ENCODE results near the gene SNTG2.

The SNTG2 gene

GRCh38 chr2:1002350-1002749, 51.7 kb downstream of the SNTG2 start:
- no peaks in the 10 kb centered on the region for H3K4me1 Mint-ChIP-seq
- TF ChIP-seq, protein P1, sequence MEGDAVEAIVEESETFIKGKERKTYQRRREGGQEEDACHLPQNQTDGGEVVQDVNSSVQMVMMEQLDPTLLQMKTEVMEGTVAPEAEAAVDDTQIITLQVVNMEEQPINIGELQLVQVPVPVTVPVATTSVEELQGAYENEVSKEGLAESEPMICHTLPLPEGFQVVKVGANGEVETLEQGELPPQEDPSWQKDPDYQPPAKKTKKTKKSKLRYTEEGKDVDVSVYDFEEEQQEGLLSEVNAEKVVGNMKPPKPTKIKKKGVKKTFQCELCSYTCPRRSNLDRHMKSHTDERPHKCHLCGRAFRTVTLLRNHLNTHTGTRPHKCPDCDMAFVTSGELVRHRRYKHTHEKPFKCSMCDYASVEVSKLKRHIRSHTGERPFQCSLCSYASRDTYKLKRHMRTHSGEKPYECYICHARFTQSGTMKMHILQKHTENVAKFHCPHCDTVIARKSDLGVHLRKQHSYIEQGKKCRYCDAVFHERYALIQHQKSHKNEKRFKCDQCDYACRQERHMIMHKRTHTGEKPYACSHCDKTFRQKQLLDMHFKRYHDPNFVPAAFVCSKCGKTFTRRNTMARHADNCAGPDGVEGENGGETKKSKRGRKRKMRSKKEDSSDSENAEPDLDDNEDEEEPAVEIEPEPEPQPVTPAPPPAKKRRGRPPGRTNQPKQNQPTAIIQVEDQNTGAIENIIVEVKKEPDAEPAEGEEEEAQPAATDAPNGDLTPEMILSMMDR (IDR thresholded peaks at IDR 0.05; ENCODE audit: unreplicated experiment in 3 of 3) = no peak
- no peak overlapping the region for H3K4me3 Mint-ChIP-seq
- H3K27me3 Mint-ChIP-seq (ENCODE audit: low read depth) = no peaks in the 10 kb centered on the region
- H3K9me3 Mint-ChIP-seq = peaks cover 12% of the 10 kb centered on the region
- no peaks in the 10 kb centered on the region for H3K36me3 Mint-ChIP-seq (ENCODE audit: low read depth)
- no peak overlapping the region for H3K27ac Mint-ChIP-seq

- no peaks in the 10 kb centered on the region for H3K36me3 Mint-ChIP-seq (ENCODE audit: low read depth)
- H3K27me3 Mint-ChIP-seq (ENCODE audit: low read depth) = no peaks in the 10 kb centered on the region
- no peak overlapping the region for H3K4me3 Mint-ChIP-seq
- H3K9me3 Mint-ChIP-seq = no peaks in the 10 kb centered on the region
- H3K27ac Mint-ChIP-seq = no peak overlapping the region
- TF ChIP-seq, protein P1 (IDR thresholded peaks at IDR 0.05; ENCODE audit: unreplicated experiment in 3 of 3) = no peak
- H3K4me1 Mint-ChIP-seq = no peaks in the 10 kb centered on the region
Measured at GRCh38 chr2:1004398-1004797, 53.7 kb downstream of the SNTG2 start.

DNA sequence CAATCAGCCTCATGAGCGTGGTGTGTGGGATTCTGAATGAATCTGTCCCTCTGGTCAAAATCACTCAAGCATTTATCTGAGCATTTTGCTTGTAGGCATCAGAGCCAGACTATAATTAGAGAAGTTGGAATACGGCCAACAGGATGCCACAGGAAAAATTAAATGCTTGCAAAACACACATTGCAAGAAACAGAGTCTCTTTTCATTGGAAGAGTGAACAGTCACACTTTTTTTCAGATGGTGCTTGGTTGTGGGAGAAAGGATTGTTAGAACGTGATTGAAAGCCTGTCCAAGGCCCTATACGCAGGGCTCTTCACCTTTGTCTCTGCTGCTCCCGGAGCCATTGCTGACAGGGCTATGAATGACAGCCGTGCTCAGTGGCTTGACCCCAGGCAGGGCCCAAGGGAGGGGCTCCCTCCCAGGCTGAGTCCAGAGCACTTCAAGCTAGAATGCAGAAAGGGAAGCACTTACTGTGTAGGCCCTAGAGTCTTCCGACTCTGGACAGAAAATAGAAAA, 59.8 kb downstream of the SNTG2 start:
- H3K27me3 Mint-ChIP-seq (ENCODE audit: low read depth) = peaks cover 11% of the 10 kb centered on the region
- TF ChIP-seq, protein P1 (IDR thresholded peaks at IDR 0.05; ENCODE audit: unreplicated experiment in 3 of 3) = no peak
- no peaks in the 10 kb centered on the region for H3K9me3 Mint-ChIP-seq
- no peak overlapping the region for H3K4me3 Mint-ChIP-seq
- H3K36me3 Mint-ChIP-seq (ENCODE audit: low read depth) = no peaks in the 10 kb centered on the region
- H3K27ac Mint-ChIP-seq = peak overlapping the region; percentile 28 to 70 (median 65)
- peaks cover 21% of the 10 kb centered on the region for H3K4me1 Mint-ChIP-seq

- peaks cover 21% of the 10 kb centered on the region for H3K4me1 Mint-ChIP-seq
- H3K9me3 Mint-ChIP-seq = no peaks in the 10 kb centered on the region
- peaks cover 11% of the 10 kb centered on the region for H3K27me3 Mint-ChIP-seq (ENCODE audit: low read depth)
- no peaks in the 10 kb centered on the region for H3K36me3 Mint-ChIP-seq (ENCODE audit: low read depth)
- H3K27ac Mint-ChIP-seq = peak overlapping the region; percentile 28 to 70 (median 65)
- no peak overlapping the region for H3K4me3 Mint-ChIP-seq
- TF ChIP-seq, protein P1 (IDR thresholded peaks at IDR 0.05; ENCODE audit: unreplicated experiment in 3 of 3) = no peak
Measured at GRCh38 chr2:1011006-1011405, 60.4 kb downstream of the SNTG2 start.

DNA sequence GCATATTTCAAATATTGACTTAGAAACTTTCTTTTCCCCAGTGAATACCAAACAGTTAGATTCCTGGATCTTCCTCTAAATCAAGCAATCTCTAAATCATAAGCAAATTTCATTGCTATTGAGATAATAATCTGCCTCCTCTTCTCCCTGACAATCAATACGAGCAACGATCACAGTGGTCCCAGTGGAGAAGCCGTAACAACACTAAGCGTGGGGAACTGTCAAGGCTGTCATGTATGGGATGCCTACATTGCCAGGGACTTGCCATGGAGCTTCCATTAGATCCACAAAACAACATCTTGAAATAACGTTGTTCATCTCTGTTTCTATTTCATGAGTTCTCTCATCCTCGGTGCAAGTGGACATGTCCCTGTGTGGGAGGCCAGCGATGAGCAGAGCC, 61.3 kb downstream of the SNTG2 start:
- TF ChIP-seq, protein P1 (IDR thresholded peaks at IDR 0.05; ENCODE audit: unreplicated experiment in 3 of 3) = no peak
- Mint-ChIP-seq H3K9me3 (no peaks in the 10 kb centered on the region), H3K4me1 (peaks cover 21% of the 10 kb centered on the region), H3K4me3 (no peak overlapping the region), H3K27me3 (ENCODE audit: low read depth) (peaks cover 11% of the 10 kb centered on the region), H3K36me3 (ENCODE audit: low read depth) (no peaks in the 10 kb centered on the region), H3K27ac (no peak overlapping the region)

DNA sequence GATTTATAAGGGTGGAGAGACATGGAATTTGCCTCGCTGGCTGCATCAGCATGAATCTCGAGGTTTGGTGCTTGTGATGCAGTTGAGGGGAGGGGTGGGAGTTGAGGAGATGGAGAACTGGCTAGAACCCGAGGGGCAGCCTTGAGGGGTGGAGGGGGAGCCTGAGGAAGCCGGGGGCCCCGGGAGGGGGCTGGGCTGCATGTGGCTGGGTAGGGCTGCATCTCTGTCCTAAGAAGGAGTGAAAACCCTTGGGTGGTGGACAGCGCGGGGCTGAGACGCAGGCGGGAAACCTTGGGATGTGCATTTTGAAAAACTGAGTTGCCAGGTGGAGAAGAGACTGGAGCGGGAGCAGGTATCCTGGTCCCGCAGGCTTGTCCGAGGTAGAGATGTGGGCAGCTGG, 64.2 kb downstream of the SNTG2 start:
- TF ChIP-seq, protein P1 (IDR thresholded peaks at IDR 0.05; ENCODE audit: unreplicated experiment in 3 of 3) = no peak
- no peaks in the 10 kb centered on the region for H3K9me3 Mint-ChIP-seq
- no peaks in the 10 kb centered on the region for H3K36me3 Mint-ChIP-seq (ENCODE audit: low read depth)
- no peak overlapping the region for H3K27ac Mint-ChIP-seq
- peaks cover 21% of the 10 kb centered on the region for H3K27me3 Mint-ChIP-seq (ENCODE audit: low read depth)
- H3K4me3 Mint-ChIP-seq = no peak overlapping the region
- H3K4me1 Mint-ChIP-seq = peaks cover 18% of the 10 kb centered on the region

Measured in nephron (organoid).